DOHH2 (cell line): Measurements from ENCODE around the gene NDUFA5.
"Not testable (repeated sequence)": the region's sequence is repeated elsewhere in the genome, so short reads cannot be mapped to it uniquely, and the experiment has no call there.

ENCODE experiments used
- H3F3A ChIP-seq: fragments of 200-600 bp; sonication (generic), shearing (Covaris generic); 2 replicates; pipeline ENCODE4 v1.6.0; 2016; ENCODE audit warnings: antibody characterized with exemption, mild to moderate bottlenecking; ENCODE audit not compliant: control insufficient read depth, insufficient read depth
- H3K27ac ChIP-seq: fragments of 200-600 bp; sonication (generic); 2 replicates; pipeline ENCODE4 v1.5.1; 2014; ENCODE audit warnings: low read depth, mild to moderate bottlenecking, low read length, moderate library complexity
- H3K27me3 ChIP-seq: fragments of 200-600 bp; sonication (generic); 2 replicates; pipeline ENCODE4 v1.6.1; 2014; ENCODE audit warnings: mild to moderate bottlenecking, low read length, mixed read lengths; ENCODE audit not compliant: control insufficient read depth
- H3K36me3 ChIP-seq: fragments of 200-600 bp; sonication (generic); 2 replicates; pipeline ENCODE4 v1.6.1; 2014; ENCODE audit warnings: mild to moderate bottlenecking, low read length, moderate library complexity, mixed read lengths; ENCODE audit not compliant: control insufficient read depth
- H3K4me1 ChIP-seq: fragments of 200-600 bp; sonication (generic); 2 replicates; pipeline ENCODE4 v1.6.1; 2014; ENCODE audit warnings: mild to moderate bottlenecking, low read length, mixed read lengths; ENCODE audit not compliant: control insufficient read depth
- H3K4me2 ChIP-seq: fragments of 200-600 bp; sonication (generic); 2 replicates; pipeline ENCODE4 v1.6.0; 2014; ENCODE audit warnings: mild to moderate bottlenecking, low read length, moderate library complexity
- H3K4me3 ChIP-seq: fragments of 200-600 bp; sonication (generic); 2 replicates; pipeline ENCODE4 v1.5.1; 2014; ENCODE audit warnings: mild to moderate bottlenecking, low read length, mixed read lengths
- H3K79me2 ChIP-seq: fragments of 200-600 bp; sonication (generic); 2 replicates; pipeline ENCODE4 v1.6.1; 2014; ENCODE audit warnings: mild to moderate bottlenecking, low read length, mixed read lengths; ENCODE audit not compliant: control insufficient read depth
- H3K9me2 ChIP-seq: fragments of 200-600 bp; sonication (generic); replicated peaks from 2 replicates; pipeline ENCODE4 v1.6.1; 2014; ENCODE audit warnings: mild to moderate bottlenecking, low read length, mixed read lengths; ENCODE audit not compliant: control insufficient read depth
- H3K9me3 ChIP-seq: fragments of 200-600 bp; sonication (generic); 2 replicates; pipeline ENCODE4 v1.6.1; 2014; ENCODE audit warnings: antibody characterized with exemption, low read length, mixed read lengths; ENCODE audit not compliant: control insufficient read depth, insufficient read depth
- H4K20me1 ChIP-seq: fragments of 200-600 bp; sonication (generic); 2 replicates; pipeline ENCODE4 v1.6.0; 2014; ENCODE audit warnings: low read depth, mild to moderate bottlenecking, antibody characterized with exemption, low read length, moderate library complexity; ENCODE audit not compliant: control insufficient read depth, insufficient read depth
- EZH2phosphoT487 ChIP-seq: fragments of 200-600 bp; sonication (generic); IDR thresholded peaks from 2 replicates; pipeline ENCODE4 v1.6.1; 2017; ENCODE audit warnings: borderline replicate concordance, mild to moderate bottlenecking, antibody characterized with exemption, low read length, moderate library complexity, mixed read lengths
- TF ChIP-seq, protein P1 (sequence below): fragments of 200-600 bp; sonication (generic); IDR thresholded peaks from one replicate; pipeline ENCODE4 v1.5.1; 2014; ENCODE audit warnings: antibody characterized with exemption, mild to moderate bottlenecking, low read depth, low read length; ENCODE audit not compliant: poor library complexity, severe bottlenecking

NDUFA5 gene

DNA sequence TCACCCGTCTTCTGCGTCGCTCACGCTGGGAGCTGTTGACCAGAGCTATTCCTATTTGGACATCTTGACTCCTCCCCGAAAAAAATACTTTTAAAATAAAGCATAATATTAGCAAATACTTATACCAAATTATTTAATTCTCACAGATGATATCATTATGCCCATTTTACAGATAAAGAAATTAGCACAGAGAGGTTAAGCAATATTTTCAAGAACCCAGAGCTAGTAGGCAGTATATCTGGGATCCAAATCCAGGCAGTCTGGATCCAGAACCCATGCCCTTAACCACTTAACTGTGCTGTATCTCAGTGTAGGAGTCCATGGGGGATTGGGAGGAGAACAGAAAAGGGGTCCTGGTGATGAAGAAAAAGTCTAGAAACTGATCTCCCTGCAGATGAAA is 29.4 kb downstream of the NDUFA5 start:
- no peaks in the 10 kb centered on the region for H3K9me3 ChIP-seq

DNA sequence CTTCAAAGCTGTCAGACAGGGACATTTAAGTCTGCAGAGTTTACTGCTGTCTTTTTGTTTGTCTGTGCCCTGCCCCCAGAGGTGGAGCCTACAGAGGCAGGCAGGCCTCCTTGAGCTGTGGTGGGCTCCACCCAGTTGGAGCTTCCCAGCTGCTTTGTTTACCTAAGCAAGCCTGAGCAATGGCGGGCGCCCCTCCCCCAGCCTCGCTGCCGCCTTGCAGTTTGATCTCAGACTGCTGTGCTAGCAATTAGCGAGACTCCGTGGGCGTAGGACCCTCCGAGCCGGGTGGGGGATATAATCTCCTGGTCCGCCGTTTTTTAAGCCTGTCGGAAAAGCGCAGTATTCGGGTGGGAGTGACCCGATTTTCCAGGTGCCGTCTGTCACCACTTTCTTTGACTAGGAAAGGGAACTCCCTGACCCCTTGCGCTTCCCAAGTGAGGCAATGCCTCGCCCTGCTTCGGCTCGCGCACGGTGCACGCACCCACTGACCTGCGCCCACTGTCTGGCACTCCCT is 29.8 kb downstream of the NDUFA5 start:
- H3F3A ChIP-seq, H3K27ac ChIP-seq, H3K79me2 ChIP-seq, H3K4me3 ChIP-seq, H3K36me3 ChIP-seq, H3K27me3 ChIP-seq, H3K4me2 ChIP-seq, H4K20me1 ChIP-seq, H3K9me2 ChIP-seq, H3K9me3 ChIP-seq, H3K4me1 ChIP-seq: not testable (repeated sequence)

More for the DNA sequence above, 29.4 kb downstream of the NDUFA5 start:
- no peak overlapping the region for H3K4me2 ChIP-seq
- H3K27ac ChIP-seq = no peak overlapping the region
- H3K79me2 ChIP-seq = no peaks in the 10 kb centered on the region
- no peaks in the 10 kb centered on the region for H3K36me3 ChIP-seq
- H3K9me2 ChIP-seq = no peaks in the 10 kb centered on the region
- H3K4me1 ChIP-seq = no peaks in the 10 kb centered on the region
- peaks cover 7% of the 10 kb centered on the region for H3K27me3 ChIP-seq
- no peaks in the 10 kb centered on the region for H3F3A ChIP-seq
- H4K20me1 ChIP-seq = no peaks in the 10 kb centered on the region
- H3K4me3 ChIP-seq = no peak overlapping the region
- TF ChIP-seq, protein P1, sequence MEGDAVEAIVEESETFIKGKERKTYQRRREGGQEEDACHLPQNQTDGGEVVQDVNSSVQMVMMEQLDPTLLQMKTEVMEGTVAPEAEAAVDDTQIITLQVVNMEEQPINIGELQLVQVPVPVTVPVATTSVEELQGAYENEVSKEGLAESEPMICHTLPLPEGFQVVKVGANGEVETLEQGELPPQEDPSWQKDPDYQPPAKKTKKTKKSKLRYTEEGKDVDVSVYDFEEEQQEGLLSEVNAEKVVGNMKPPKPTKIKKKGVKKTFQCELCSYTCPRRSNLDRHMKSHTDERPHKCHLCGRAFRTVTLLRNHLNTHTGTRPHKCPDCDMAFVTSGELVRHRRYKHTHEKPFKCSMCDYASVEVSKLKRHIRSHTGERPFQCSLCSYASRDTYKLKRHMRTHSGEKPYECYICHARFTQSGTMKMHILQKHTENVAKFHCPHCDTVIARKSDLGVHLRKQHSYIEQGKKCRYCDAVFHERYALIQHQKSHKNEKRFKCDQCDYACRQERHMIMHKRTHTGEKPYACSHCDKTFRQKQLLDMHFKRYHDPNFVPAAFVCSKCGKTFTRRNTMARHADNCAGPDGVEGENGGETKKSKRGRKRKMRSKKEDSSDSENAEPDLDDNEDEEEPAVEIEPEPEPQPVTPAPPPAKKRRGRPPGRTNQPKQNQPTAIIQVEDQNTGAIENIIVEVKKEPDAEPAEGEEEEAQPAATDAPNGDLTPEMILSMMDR = no peak
- TF ChIP-seq EZH2phosphoT487 = no peak

- not testable (repeated sequence) for H3K4me1 ChIP-seq, H3F3A ChIP-seq
Measured at GRCh38 chr7:123526533-123526932, 31.1 kb downstream of the NDUFA5 start.

GRCh38 chr7:123522066-123522465 is 35.6 kb downstream of the NDUFA5 start:
- Histone ChIP-seq H3F3A (no peaks in the 10 kb centered on the region), H3K27me3 (0 out of 2 replicates have a peak, but pooled peaks cover 2% of the 10 kb centered on the region), H3K4me2 (no peak overlapping the region), H3K9me3 (no peaks in the 10 kb centered on the region), H3K9me2 (no peaks in the 10 kb centered on the region), H3K27ac (no peak overlapping the region), H3K4me3 (no peak overlapping the region), H3K36me3 (no peaks in the 10 kb centered on the region), H3K4me1 (no peaks in the 10 kb centered on the region), H3K79me2 (no peaks in the 10 kb centered on the region), H4K20me1 (no peaks in the 10 kb centered on the region)
- no peak for TF ChIP-seq EZH2phosphoT487
- TF ChIP-seq, protein P1 = no peak

More at GRCh38 chr7:123526533-123526932, 31.1 kb downstream of the NDUFA5 start:
- not testable (repeated sequence) for H4K20me1 ChIP-seq, H3K36me3 ChIP-seq, H3K4me3 ChIP-seq, H3K27ac ChIP-seq, H3K79me2 ChIP-seq, H3K27me3 ChIP-seq, H3K4me2 ChIP-seq, H3K9me3 ChIP-seq, H3K9me2 ChIP-seq
